A673 (cell line): ENCODE data around the gene SORL1. TPM values are rescaled to one million over a fixed set of nuclear protein-coding genes. Genes with fewer than 3 reads are reported as not detected.
A peak's percentile ranks its signal among the peaks of the same experiment; 100 is the strongest.

ENCODE experiments used
- BruUV-seq: library from RNA; stranded (reverse); fragments of 400-500 nt; replicated peaks from 2 replicates; lab custom pipeline; 2021; lab: Mats Ljungman, UMichigan
- CTCF ChIA-PET: fragments of 300-600 bp; sonication (Branson Sonifier 250); formaldehyde crosslinking; loops from one replicate; lab custom pipeline; 2022; ENCODE audit warnings: antibody characterized with exemption; lab: Charles Lee
- POLR2A ChIA-PET: fragments of 300-600 bp; sonication (Branson Sonifier 250); formaldehyde crosslinking; loops from one replicate; lab custom pipeline; 2022; ENCODE audit warnings: antibody characterized with exemption; ENCODE audit not compliant: low non-redundant PET; lab: Charles Lee
- DNase-seq: peaks from one replicate; pipeline ENCODE4 v3.0.0-alpha.2; 2015; ENCODE audit warnings: low spot score
- H3K27ac ChIP-seq: fragments of 200-600 bp; sonication (generic); 2 replicates; pipeline ENCODE4 v1.5.1; 2016; ENCODE audit warnings: mixed run types, low read depth, mild to moderate bottlenecking, mixed read lengths, antibody characterized with exemption, low read length; ENCODE audit not compliant: poor library complexity, severe bottlenecking
- H3K27me3 ChIP-seq: fragments of 200-600 bp; sonication (generic); replicated peaks from 2 replicates; pipeline ENCODE4 v1.6.1; 2017; ENCODE audit warnings: mixed run types, low read depth, mild to moderate bottlenecking, mixed read lengths, antibody characterized with exemption, low read length; ENCODE audit not compliant: insufficient read depth, poor library complexity
- H3K36me3 ChIP-seq: fragments of 200-600 bp; sonication (generic); 2 replicates; pipeline ENCODE4 v1.6.1; 2016; ENCODE audit warnings: mixed run types, mild to moderate bottlenecking, mixed read lengths, antibody characterized with exemption, low read length; ENCODE audit not compliant: insufficient read depth, poor library complexity, severe bottlenecking
- H3K4me1 ChIP-seq: fragments of 200-600 bp; sonication (generic); 2 replicates; pipeline ENCODE4 v1.6.1; 2017; ENCODE audit warnings: mixed run types, mild to moderate bottlenecking, mixed read lengths, antibody characterized with exemption, low read length; ENCODE audit not compliant: insufficient read depth, poor library complexity, severe bottlenecking
- H3K4me3 ChIP-seq: fragments of 200-600 bp; sonication (generic); 2 replicates; pipeline ENCODE4 v1.5.1; 2016; ENCODE audit warnings: low read depth, mixed run types, mild to moderate bottlenecking, mixed read lengths, low read length; ENCODE audit not compliant: poor library complexity, severe bottlenecking
- H3K9me3 ChIP-seq: fragments of 200-600 bp; sonication (generic); 2 replicates; pipeline ENCODE4 v1.6.1; 2016; ENCODE audit warnings: mixed run types, low read depth, mild to moderate bottlenecking, mixed read lengths, antibody characterized with exemption, low read length; ENCODE audit not compliant: poor library complexity, severe bottlenecking
- CTCF ChIP-seq: fragments of 300-800, 200-600 bp; sonication (generic); conservative IDR thresholded peaks from 2 replicates; pipeline ENCODE4 v1.5.1; 2017; ENCODE audit warnings: low read depth, mild to moderate bottlenecking, antibody characterized with exemption, low read length, moderate library complexity, mixed read lengths
- EZH2 ChIP-seq: fragments of 200-600 bp; sonication (generic); IDR thresholded peaks from 2 replicates; pipeline ENCODE4 v1.6.1; 2017; ENCODE audit warnings: borderline replicate concordance, low read depth, mild to moderate bottlenecking, mixed read lengths, antibody characterized with exemption, low read length; ENCODE audit not compliant: poor library complexity, severe bottlenecking
- intact Hi-C: fragments of 100-400 bp; cut with micrococcal nuclease; formaldehyde crosslinking; loops from one replicate; pipeline ENCODE4 v1.10.0; 2022; ENCODE audit not compliant: unreplicated experiment
- total RNA-seq: library from RNA; stranded (reverse); gene quantifications from 2 replicates; pipeline ENCODE4 v1.2.3, GENCODE V29; 2021

The SORL1 gene
- total RNA-seq, 1 experiment from 2014 or later: 0.95 TPM

GRCh38 chr11:121418625-121419114 lies 33.4 kb upstream of the SORL1 start:
- H3K27me3 ChIP-seq: no peaks in the 10 kb centered on the region
- intact Hi-C loops: no loop called here
- no peaks in the 10 kb centered on the region for H3K9me3 ChIP-seq
- TF ChIP-seq EZH2 (no peak), CTCF (no peak)
- peak; percentile 52 for DNase-seq
- H3K4me3 ChIP-seq: no peak overlapping the region
- H3K27ac ChIP-seq: no peak overlapping the region
- CTCF ChIA-PET: no interaction called here
- H3K4me1 ChIP-seq: no peaks in the 10 kb centered on the region
- H3K36me3 ChIP-seq: no peaks in the 10 kb centered on the region
- POLR2A ChIA-PET: no interaction called here
- BruUV-seq: no TSS peak

GRCh38 chr11:121419836-121420235 lies 32.3 kb upstream of the SORL1 start:
- Histone ChIP-seq H3K27me3 (no peaks in the 10 kb centered on the region), H3K36me3 (no peaks in the 10 kb centered on the region), H3K9me3 (no peaks in the 10 kb centered on the region), H3K27ac (no peak overlapping the region), H3K4me1 (no peaks in the 10 kb centered on the region), H3K4me3 (no peak overlapping the region)
- ChIA-PET CTCF (interaction anchor here (0.6 kb wide), 1 partner anchor 200 kb away, joined by 3 read pairs; no protein-coding TSS in a partner anchor), POLR2A (no interaction called here)
- no peak for DNase-seq
- no TSS peak for BruUV-seq
- TF ChIP-seq EZH2 (no peak), CTCF (no peak)
- intact Hi-C loops: no loop called here

- POLR2A ChIA-PET: no interaction called here
- CTCF ChIA-PET: interaction anchor here (0.6 kb wide), 1 partner anchor 201 kb away, joined by 3 read pairs; no protein-coding TSS in a partner anchor
- Histone ChIP-seq H3K27me3 (no peaks in the 10 kb centered on the region), H3K27ac (no peak overlapping the region), H3K4me1 (no peaks in the 10 kb centered on the region), H3K36me3 (no peaks in the 10 kb centered on the region), H3K9me3 (no peaks in the 10 kb centered on the region), H3K4me3 (no peak overlapping the region)
- intact Hi-C loops: no loop called here
- DNase-seq: no peak
- no TSS peak for BruUV-seq
- TF ChIP-seq CTCF: no peak
- no peak for TF ChIP-seq EZH2
These were observed 31.7 kb upstream of the SORL1 start for GRCh38 chr11:121420398-121420797.
